HTR-8/SVneo (cell line): ENCODE measurements around the gene GHRL.

ENCODE experiments used
- DNase-seq: peaks from one replicate; pipeline ENCODE4 v3.0.0; 2011; ENCODE audit warnings: low spot score, mixed read lengths; ENCODE audit not compliant: insufficient read length
- FAIRE-seq: peaks from 2 replicates; lab custom pipeline; 2011; peaks lifted over from hg19 to GRCh38; lab: Jason Lieb, UNC

GHRL gene

GRCh38 chr3:10328460-10329071, 35.8 kb upstream of the GHRL start:
- no peak for FAIRE-seq

DNA sequence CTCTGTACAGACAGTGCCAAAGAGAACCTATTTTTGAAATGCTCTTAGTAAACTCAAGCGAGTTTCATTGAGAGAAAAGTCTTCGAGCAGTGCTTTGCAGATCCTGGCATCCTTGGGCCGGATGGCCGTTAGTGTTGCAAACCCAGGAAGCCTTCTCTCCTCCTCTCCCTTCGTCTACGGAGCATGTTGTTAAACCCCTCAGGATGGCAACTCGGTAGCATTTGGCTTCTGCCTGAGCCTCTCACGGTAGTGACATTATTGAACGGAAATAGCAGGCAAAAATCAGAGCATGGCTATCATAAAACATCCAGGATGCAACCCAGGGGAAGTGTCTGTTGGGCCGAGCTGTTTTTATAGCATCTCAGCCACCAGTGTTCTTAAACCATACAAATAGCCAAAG, 34.8 kb upstream of the GHRL start:
- DNase-seq = no peak
- no peak for FAIRE-seq

More at GRCh38 chr3:10328460-10329071, 35.8 kb upstream of the GHRL start:
- no peak for DNase-seq

DNA sequence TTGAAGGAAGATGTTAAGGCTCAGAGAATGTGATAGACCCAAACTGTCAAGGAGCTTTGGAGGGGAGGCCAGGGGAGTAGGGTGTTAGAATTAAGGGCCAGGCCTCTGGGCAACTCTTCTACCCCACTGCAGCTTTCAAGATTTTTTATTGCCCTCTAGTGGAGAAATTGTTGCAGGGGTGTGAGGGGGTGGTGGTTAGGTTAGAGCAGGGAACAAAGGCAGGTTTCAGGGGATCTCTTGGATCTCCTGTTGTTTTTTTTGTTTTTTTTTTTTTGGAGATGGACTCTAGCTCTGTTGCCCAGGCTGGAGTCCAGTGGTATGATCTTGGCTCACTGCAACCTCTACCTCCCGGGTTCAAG, 29.6 kb upstream of the GHRL start:
- DNase-seq (peak; percentile 39), FAIRE-seq (no peak)

- DNase-seq = no peak
- FAIRE-seq = no peak
These were observed 29.0 kb upstream of the GHRL start for GRCh38 chr3:10321630-10322351.

GRCh38 chr3:10320320-10320677, 27.6 kb upstream of the GHRL start:
- FAIRE-seq (no peak), DNase-seq (no peak)

GRCh38 chr3:10319804-10320203, 27.1 kb upstream of the GHRL start:
- DNase-seq (no peak), FAIRE-seq (no peak)

DNA sequence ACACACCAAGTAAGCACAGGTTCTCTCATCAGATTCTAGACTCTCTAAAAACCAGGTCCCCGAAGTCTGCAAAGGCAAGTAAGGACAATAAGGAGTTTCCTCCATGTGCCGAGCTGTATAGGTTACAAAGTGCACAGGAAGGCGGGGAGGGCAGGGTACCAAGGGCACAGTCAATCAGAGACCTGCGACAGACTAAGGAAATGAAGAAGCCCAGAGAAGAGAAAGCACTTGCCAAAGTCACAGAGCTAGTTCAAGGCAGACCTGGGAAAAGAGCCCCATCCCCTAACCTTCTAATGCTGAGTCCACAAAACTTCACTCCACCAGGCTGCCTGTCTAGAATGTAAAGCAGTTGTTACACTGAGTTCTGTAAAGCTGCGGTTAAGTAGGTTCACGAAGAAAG, 26.5 kb upstream of the GHRL start:
- DNase-seq = no peak
- no peak for FAIRE-seq

DNA sequence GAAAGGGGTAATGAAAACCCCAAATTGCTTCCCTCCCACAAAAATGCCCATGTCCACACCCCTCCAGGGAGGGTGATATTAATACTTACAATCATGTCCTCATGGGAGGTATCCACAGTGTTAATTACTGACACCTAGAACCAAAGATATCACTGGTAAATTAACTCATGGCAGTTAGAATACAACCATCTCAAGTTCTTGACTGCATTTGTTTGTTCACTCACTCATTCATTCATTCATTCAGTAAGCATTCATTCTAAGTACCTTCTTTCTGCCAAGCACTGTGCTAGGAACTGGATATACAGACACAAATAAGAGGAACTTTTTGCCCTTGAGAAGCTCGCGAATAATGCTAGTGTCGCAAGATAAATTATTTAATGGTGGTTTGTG, 25.2 kb upstream of the GHRL start:
- FAIRE-seq (no peak), DNase-seq (no peak)

DNA sequence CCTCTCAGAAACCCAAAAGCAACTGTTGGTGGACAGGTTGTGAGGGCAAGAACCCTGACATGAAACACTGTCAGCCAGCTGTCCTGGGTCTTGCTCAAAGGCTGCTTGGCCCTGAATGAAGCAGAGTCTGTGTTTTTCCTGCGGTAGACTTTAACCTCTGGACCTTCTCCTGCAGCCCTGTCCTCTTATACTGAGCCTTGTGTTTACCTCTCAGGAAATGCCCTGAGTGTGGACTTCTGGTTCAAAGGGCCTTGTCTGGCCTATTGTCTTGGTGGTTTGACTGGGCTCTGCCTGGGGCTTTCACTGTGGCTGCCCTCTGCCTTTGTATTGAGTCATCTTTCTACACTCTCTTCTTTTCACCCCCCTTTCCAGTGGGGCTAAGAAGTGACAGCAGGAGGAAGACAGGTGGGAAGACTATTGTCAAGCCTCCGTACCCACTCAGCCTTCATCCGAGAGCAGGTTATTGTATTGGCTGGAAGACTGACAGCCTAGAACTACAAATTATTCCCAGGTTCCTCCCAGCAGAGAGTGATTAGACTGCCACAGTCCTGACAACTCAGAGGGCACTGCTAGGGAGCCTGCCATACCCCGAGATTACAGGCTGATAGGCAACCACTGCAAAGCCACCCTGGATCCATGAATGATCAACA, 24.7 kb upstream of the GHRL start:
- FAIRE-seq = no peak
- no peak for DNase-seq

GRCh38 chr3:10315771-10316344, 23.1 kb upstream of the GHRL start:
- no peak for FAIRE-seq

GRCh38 chr3:10315101-10315500, 22.4 kb upstream of the GHRL start:
- FAIRE-seq (no peak), DNase-seq (no peak)

More at GRCh38 chr3:10315771-10316344, 23.1 kb upstream of the GHRL start:
- DNase-seq = no peak

GRCh38 chr3:10312861-10313260, 20.1 kb upstream of the GHRL start:
- no peak for FAIRE-seq
- no peak for DNase-seq

DNA sequence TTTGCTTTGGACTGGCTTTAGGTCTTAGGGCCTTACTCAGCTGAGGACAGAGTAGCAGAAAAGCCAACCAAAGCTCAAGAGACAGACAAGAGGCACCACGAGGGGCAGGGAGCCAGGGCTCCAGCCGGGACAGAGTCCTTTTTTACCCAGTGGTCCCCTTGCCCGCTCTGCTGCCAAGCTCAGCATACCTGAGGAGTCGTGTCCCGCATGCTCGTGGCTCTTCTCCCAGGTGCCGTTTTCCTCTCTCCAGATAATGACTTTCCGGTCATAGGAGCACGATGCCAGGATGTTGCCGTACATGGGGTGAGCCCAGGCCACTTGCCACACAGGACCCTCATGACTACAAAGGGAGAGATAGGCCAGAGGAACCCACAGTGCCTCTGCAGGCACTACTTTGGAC, 19.6 kb upstream of the GHRL start:
- no peak for DNase-seq
- FAIRE-seq = no peak

DNA sequence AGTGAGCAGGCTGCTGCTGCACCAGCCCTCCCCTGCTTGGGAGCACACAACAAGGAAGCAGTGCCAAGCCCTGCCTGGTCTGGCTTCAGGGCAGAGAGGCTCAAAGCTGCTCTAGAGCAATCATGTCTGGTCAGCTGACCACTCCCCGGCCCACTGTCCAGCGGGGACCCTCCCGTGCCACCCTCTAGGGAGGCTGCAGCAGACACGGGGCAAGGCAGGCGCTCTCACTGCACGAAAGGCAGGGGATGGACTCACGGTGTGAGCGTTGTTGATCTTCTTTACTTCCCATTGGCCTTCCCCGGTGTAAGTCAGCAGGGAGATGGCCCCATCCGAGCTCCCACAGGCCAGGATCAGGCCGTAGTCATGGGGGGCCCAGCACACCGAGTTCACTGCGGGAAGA, 19.0 kb upstream of the GHRL start:
- FAIRE-seq (no peak), DNase-seq (no peak)

- FAIRE-seq (no peak), DNase-seq (no peak)
These were observed 17.8 kb upstream of the GHRL start for GRCh38 chr3:10310578-10310977.

- FAIRE-seq (no peak), DNase-seq (no peak)
These were observed 17.0 kb upstream of the GHRL start for GRCh38 chr3:10309736-10310135.

GRCh38 chr3:10308678-10309077, 15.9 kb upstream of the GHRL start:
- FAIRE-seq (no peak), DNase-seq (no peak)

- no peak for DNase-seq
- FAIRE-seq = no peak
These were observed 13.4 kb upstream of the GHRL start for GRCh38 chr3:10306156-10306555.

DNA sequence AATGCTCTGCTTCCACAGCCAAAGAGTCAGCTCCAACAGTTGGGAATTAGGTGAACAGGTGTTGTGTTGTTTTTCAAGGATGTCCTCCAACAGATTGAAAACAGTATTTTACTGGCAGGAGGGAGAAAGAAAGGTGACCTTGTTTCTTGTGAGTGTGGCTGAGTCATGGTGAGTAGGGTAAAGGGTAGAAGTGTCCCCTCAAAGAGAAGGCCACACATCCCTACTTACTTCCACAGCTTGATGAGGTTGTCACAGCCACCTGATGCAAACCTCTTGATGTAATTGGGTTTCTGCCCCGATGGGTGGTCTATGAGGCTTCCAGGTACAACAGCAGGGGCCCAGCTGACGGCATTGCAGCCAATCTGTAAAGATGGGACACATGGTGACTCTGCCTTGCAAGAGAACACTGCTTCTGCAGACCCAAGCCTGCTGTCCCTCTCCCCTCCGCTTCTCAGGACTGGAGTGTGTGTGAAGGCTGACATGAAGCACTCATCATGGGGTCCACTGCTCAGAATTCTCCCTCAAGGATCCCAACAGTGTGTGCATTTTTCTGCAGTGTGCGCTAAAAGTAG, 12.7 kb upstream of the GHRL start:
- DNase-seq (no peak), FAIRE-seq (no peak)

DNA sequence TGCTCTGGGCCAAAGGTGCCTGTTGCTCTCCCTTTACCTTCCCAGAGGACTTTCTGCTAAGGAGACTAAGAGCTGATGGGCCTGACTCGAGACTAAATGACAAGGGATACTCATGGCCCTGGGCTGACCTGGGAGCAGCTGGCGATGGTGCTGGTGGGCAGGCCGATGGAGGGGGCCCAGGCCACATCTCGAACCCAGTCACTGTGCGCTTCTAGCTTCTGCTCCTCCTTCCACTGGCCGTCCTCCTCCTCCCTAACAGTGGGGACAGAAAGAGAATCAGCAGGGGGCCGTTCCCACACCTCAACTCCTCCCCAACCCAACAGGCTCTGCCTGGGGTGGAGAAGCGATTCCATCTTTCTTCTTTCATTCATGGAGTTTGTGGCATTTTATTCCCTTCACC, 12.2 kb upstream of the GHRL start:
- DNase-seq (no peak), FAIRE-seq (no peak)

- no peak for FAIRE-seq
- no peak for DNase-seq
These were observed 11.0 kb upstream of the GHRL start for GRCh38 chr3:10303785-10304184.
